IMR-90 (cell line): ENCODE data around the gene SPOCK3.

Experiments used
- BHLHE40 ChIP-seq: fragments of 150-350 bp; IDR thresholded peaks from 2 replicates; pipeline ENCODE4 v1.6.1; 2016; ENCODE audit warnings: mild to moderate bottlenecking, low read depth, low read length
- CHD1 ChIP-seq: IDR thresholded peaks from 2 replicates; pipeline ENCODE4 v1.6.1; 2012; ENCODE audit warnings: low read depth, low read length, improper control_type of control experiment
- MAZ ChIP-seq: IDR thresholded peaks from 2 replicates; pipeline ENCODE4 v1.6.1; 2012; ENCODE audit warnings: low read depth, mild to moderate bottlenecking, low read length, improper control_type of control experiment, moderate library complexity, borderline replicate concordance
- POLR2A ChIP-seq: IDR thresholded peaks from 2 replicates; pipeline ENCODE4 v1.6.1; 2012; ENCODE audit warnings: mild to moderate bottlenecking, low read depth, low read length
- RAD21 ChIP-seq: IDR thresholded peaks from 2 replicates; pipeline ENCODE4 v1.6.1; 2012; ENCODE audit warnings: low read length, improper control_type of control experiment
- RCOR1 ChIP-seq: IDR thresholded peaks from 2 replicates; pipeline ENCODE4 v1.6.1; 2012; ENCODE audit warnings: mild to moderate bottlenecking, low read length, improper control_type of control experiment; ENCODE audit not compliant: insufficient replicate concordance
- RFX5 ChIP-seq: IDR thresholded peaks from 2 replicates; pipeline ENCODE4 v1.8.0; 2012; ENCODE audit warnings: low read depth, mild to moderate bottlenecking, low read length, moderate library complexity
- SMC3 ChIP-seq: fragments of 150-350 bp; IDR thresholded peaks from 2 replicates; pipeline ENCODE4 v1.6.1; 2016; ENCODE audit warnings: low read depth, mild to moderate bottlenecking, antibody characterized with exemption, low read length, moderate library complexity
- TF ChIP-seq, protein P1 (sequence below): conservative IDR thresholded peaks from 2 replicates; pipeline ENCODE4 v1.5.1; 2012; ENCODE audit warnings: mild to moderate bottlenecking, low read depth, low read length, improper control_type of control experiment

DNA sequence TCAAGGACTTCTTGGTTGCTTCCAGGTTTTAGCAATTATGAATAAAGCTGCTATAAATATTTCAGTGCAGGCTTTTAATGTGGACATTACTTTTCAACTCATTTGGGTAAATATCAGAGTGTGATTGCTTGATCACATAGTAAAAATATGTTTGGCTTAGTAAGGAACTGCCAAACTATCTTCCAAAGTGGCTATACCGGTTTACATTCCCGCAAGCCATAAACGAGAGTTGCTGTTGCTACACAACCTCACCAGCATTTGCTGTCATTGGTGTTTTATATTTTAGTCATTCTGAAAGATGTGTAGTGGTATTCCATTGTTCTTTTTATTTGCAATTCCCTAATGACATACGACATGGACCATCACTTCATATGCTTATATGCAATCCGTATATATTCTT is 30.9 kb upstream of the SPOCK3 start:
- TF ChIP-seq RAD21 (no peak), CHD1 (no peak), RCOR1 (no peak), POLR2A (no peak), SMC3 (no peak), MAZ (no peak), BHLHE40 (no peak), RFX5 (no peak)
- TF ChIP-seq, protein P1, sequence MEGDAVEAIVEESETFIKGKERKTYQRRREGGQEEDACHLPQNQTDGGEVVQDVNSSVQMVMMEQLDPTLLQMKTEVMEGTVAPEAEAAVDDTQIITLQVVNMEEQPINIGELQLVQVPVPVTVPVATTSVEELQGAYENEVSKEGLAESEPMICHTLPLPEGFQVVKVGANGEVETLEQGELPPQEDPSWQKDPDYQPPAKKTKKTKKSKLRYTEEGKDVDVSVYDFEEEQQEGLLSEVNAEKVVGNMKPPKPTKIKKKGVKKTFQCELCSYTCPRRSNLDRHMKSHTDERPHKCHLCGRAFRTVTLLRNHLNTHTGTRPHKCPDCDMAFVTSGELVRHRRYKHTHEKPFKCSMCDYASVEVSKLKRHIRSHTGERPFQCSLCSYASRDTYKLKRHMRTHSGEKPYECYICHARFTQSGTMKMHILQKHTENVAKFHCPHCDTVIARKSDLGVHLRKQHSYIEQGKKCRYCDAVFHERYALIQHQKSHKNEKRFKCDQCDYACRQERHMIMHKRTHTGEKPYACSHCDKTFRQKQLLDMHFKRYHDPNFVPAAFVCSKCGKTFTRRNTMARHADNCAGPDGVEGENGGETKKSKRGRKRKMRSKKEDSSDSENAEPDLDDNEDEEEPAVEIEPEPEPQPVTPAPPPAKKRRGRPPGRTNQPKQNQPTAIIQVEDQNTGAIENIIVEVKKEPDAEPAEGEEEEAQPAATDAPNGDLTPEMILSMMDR, result no peak
